ENCODE data around the gene BBX. TPM values are rescaled to one million over a fixed set of nuclear protein-coding genes. Genes with fewer than 3 reads are reported as not detected.

Gene BBX
- total RNA-seq, 2 donors from 2014 or later = 62.4 to 66.6 TPM

- DNase-seq (ENCODE audit: low spot score) = no peak
- intact Hi-C loops (cut with DNase I) = no loop called here
These were observed 322.9 kb downstream of the BBX start for GRCh38 chr3:107845380-107846278.

GRCh38 chr3:107846279-107846852, 323.6 kb downstream of the BBX start:
- intact Hi-C loops (cut with DNase I) = no loop called here
- DNase-seq (ENCODE audit: low spot score) = peak; percentile 87

GRCh38 chr3:107847791-107848190, 325.0 kb downstream of the BBX start:
- no peak for DNase-seq (ENCODE audit: low spot score)
- intact Hi-C loops (cut with DNase I) = no loop called here

- DNase-seq (ENCODE audit: low spot score) = no peak
- intact Hi-C loops (cut with DNase I) = no loop called here
These were observed 325.7 kb downstream of the BBX start for GRCh38 chr3:107848351-107848915.

GRCh38 chr3:107850681-107851080, 327.9 kb downstream of the BBX start:
- intact Hi-C loops (cut with DNase I) = no loop called here
- no peak for DNase-seq (ENCODE audit: low spot score)

- no peak for DNase-seq (ENCODE audit: low spot score)
- intact Hi-C loops (cut with DNase I) = no loop called here
These were observed 331.1 kb downstream of the BBX start for GRCh38 chr3:107853821-107854220.

GRCh38 chr3:107854733-107855132, 332.0 kb downstream of the BBX start:
- intact Hi-C loops (cut with DNase I) = no loop called here
- DNase-seq (ENCODE audit: low spot score) = no peak

GRCh38 chr3:107855710-107856109, 332.9 kb downstream of the BBX start:
- DNase-seq (ENCODE audit: low spot score) = no peak
- intact Hi-C loops (cut with DNase I) = no loop called here

- no peak for DNase-seq (ENCODE audit: low spot score)
- intact Hi-C loops (cut with DNase I) = no loop called here
These were observed 335.1 kb downstream of the BBX start for GRCh38 chr3:107857854-107858253.

- no peak for DNase-seq (ENCODE audit: low spot score)
- intact Hi-C loops (cut with DNase I) = no loop called here
These were observed 336.1 kb downstream of the BBX start for GRCh38 chr3:107858876-107859275.

Other genes starting within 250 kb of the BBX start
- not detected for gene CCDC54, start 145.5 kb upstream of the BBX start, total RNA-seq

All from posterior vena cava (tissue), 2 donors.